Caco-2 (cell line): ENCODE results near the gene AADAC. TPM values are rescaled to one million over a fixed set of nuclear protein-coding genes. Genes with fewer than 3 reads are reported as not detected.
A peak's percentile ranks its signal among the peaks of the same experiment; 100 is the strongest.

ENCODE experiments used
- BruUV-seq: library from RNA; stranded (reverse); fragments of 400-500 nt; replicated peaks from 2 replicates; lab custom pipeline; 2021; lab: Mats Ljungman, UMichigan
- CTCF ChIA-PET: fragments of 300-600 bp; sonication (Branson Sonifier 250); formaldehyde crosslinking; loops from one replicate; lab custom pipeline; 2022; ENCODE audit warnings: antibody characterized with exemption; lab: Charles Lee
- POLR2A ChIA-PET: fragments of 300-600 bp; sonication (Branson Sonifier 250); formaldehyde crosslinking; loops from one replicate; lab custom pipeline; 2022; ENCODE audit warnings: antibody characterized with exemption; lab: Charles Lee
- DNase-seq, 2 experiments: peaks; one replicate each; pipeline versions ENCODE4 v3.0.0 to v3.0.0-alpha.2; 2020 to 2022
- H3K27me3 ChIP-seq: replicated peaks from 2 replicates; pipeline ENCODE4 v1.6.0; 2011; ENCODE audit warnings: low read length; ENCODE audit not compliant: control insufficient read depth, insufficient read depth
- H3K36me3 ChIP-seq: 2 replicates; pipeline ENCODE4 v1.5.1; 2011; ENCODE audit warnings: low read length; ENCODE audit not compliant: control insufficient read depth, insufficient read depth
- H3K4me1 ChIP-seq: fragments of 250-450 bp; sonication (Bioruptor Pico); 2 replicates; pipeline ENCODE4 v1.5.1; 2020; ENCODE audit warnings: mild to moderate bottlenecking
- H3K4me3 ChIP-seq: 2 replicates; pipeline ENCODE4 v1.5.1; 2011; ENCODE audit warnings: low read depth, mild to moderate bottlenecking, control low read depth, low read length
- H3K9me3 ChIP-seq: fragments of 250-450 bp; sonication (Bioruptor Pico); 2 replicates; pipeline ENCODE4 v1.5.1; 2020; ENCODE audit warnings: mild to moderate bottlenecking, moderate library complexity
- H3K27ac Mint-ChIP-seq: one replicate; pipeline ENCODE4 v1.8.0; 2022; ENCODE audit warnings: mixed read lengths; ENCODE audit not compliant: unreplicated experiment
- H3K27me3 Mint-ChIP-seq: one replicate; pipeline ENCODE4 v1.8.0; 2022; ENCODE audit warnings: mixed read lengths; ENCODE audit not compliant: insufficient read depth, unreplicated experiment
- H3K36me3 Mint-ChIP-seq: one replicate; pipeline ENCODE4 v1.8.0; 2022; ENCODE audit warnings: mild to moderate bottlenecking, mixed read lengths; ENCODE audit not compliant: insufficient read depth, unreplicated experiment
- H3K4me1 Mint-ChIP-seq: one replicate; pipeline ENCODE4 v1.8.0; 2022; ENCODE audit warnings: low read depth, mixed read lengths; ENCODE audit not compliant: unreplicated experiment
- H3K4me3 Mint-ChIP-seq: one replicate; pipeline ENCODE4 v1.8.0; 2022; ENCODE audit warnings: mild to moderate bottlenecking, moderate library complexity, mixed read lengths; ENCODE audit not compliant: unreplicated experiment
- H3K9me3 Mint-ChIP-seq: one replicate; pipeline ENCODE4 v1.8.0; 2022; ENCODE audit warnings: mixed read lengths; ENCODE audit not compliant: unreplicated experiment
- intact Hi-C: fragments of 100-400 bp; cut with micrococcal nuclease; formaldehyde crosslinking; loops from one replicate; pipeline ENCODE4 v1.10.0; 2022; ENCODE audit not compliant: unreplicated experiment
- total RNA-seq: library from RNA; stranded (reverse); gene quantifications from 2 replicates; pipeline ENCODE4 v1.2.3, GENCODE V29; 2022
- TF ChIP-seq, protein P1 (sequence below), 2 experiments: fragments of 200-600 bp in 1 of 2; IDR thresholded peaks; 1 replicate in 1 of 2; 2 replicates in 1 of 2; pipeline versions ENCODE4 v1.5.1 to v1.8.0; 2011 to 2022; ENCODE audit warnings: antibody characterized with exemption in 1 of 2, control low read depth in 1 of 2, inconsistent platforms in 1 of 2, low read depth in 1 of 2, low read length in 1 of 2, mild to moderate bottlenecking in 1 of 2, moderate library complexity in 1 of 2; ENCODE audit not compliant: insufficient read depth in 1 of 2, severe bottlenecking in 1 of 2, unreplicated experiment in 1 of 2

The AADAC gene
- total RNA-seq, 1 experiment from 2014 or later: 0.57 TPM

- Histone ChIP-seq H3K36me3 (no peaks in the 10 kb centered on the region), H3K9me3 (no peaks in the 10 kb centered on the region), H3K4me3 (no peak overlapping the region), H3K4me1 (peaks cover 21% of the 10 kb centered on the region), H3K27me3 (no peaks in the 10 kb centered on the region)
- Mint-ChIP-seq H3K27me3 (no peaks in the 10 kb centered on the region), H3K9me3 (no peaks in the 10 kb centered on the region), H3K27ac (no peak overlapping the region), H3K36me3 (no peaks in the 10 kb centered on the region), H3K4me3 (no peak overlapping the region), H3K4me1 (peaks cover 20% of the 10 kb centered on the region)
- DNase-seq: no peak
- TF ChIP-seq, protein P1, sequence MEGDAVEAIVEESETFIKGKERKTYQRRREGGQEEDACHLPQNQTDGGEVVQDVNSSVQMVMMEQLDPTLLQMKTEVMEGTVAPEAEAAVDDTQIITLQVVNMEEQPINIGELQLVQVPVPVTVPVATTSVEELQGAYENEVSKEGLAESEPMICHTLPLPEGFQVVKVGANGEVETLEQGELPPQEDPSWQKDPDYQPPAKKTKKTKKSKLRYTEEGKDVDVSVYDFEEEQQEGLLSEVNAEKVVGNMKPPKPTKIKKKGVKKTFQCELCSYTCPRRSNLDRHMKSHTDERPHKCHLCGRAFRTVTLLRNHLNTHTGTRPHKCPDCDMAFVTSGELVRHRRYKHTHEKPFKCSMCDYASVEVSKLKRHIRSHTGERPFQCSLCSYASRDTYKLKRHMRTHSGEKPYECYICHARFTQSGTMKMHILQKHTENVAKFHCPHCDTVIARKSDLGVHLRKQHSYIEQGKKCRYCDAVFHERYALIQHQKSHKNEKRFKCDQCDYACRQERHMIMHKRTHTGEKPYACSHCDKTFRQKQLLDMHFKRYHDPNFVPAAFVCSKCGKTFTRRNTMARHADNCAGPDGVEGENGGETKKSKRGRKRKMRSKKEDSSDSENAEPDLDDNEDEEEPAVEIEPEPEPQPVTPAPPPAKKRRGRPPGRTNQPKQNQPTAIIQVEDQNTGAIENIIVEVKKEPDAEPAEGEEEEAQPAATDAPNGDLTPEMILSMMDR (IDR thresholded peaks at IDR 0.05; ENCODE audit: insufficient read depth in 1 of 2, low read depth in 1 of 2, low read length in 1 of 2, severe bottlenecking in 1 of 2, unreplicated experiment in 1 of 2): no peak
- CTCF ChIA-PET: no interaction called here
- intact Hi-C loops: no loop called here
- BruUV-seq: no TSS peak
- POLR2A ChIA-PET: no interaction called here
Measured at GRCh38 chr3:151766454-151766853, 47.5 kb upstream of the AADAC start.

DNA sequence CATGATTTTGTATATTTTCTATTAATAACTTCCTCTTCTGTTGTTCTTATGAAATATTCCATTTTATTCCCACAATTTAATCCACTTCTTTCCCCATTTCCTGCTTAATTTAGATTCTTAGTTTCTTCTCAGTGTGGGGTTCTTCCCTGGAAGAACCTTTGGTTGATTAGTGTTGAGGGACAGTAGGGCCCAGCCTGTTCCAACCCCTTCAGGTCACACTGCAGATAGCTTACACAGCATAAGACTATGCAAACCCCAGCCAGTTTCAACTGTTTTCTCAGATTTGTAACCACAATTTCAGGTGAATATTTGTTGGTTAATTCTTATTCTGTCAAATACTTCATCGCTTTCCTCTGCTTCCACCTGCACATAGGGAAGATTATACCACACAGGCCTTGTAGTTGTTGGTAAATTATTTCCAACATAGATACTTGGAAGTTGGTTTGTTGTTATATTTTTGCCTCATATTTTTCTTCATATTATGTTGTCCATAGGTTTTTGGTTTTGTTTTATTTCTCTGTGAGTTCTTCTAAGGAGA is 45.5 kb upstream of the AADAC start:
- Histone ChIP-seq H3K36me3 (no peaks in the 10 kb centered on the region), H3K27me3 (no peaks in the 10 kb centered on the region), H3K4me3 (no peak overlapping the region), H3K4me1 (peaks cover 30% of the 10 kb centered on the region), H3K9me3 (no peaks in the 10 kb centered on the region)
- POLR2A ChIA-PET: no interaction called here
- H3K9me3 Mint-ChIP-seq: no peaks in the 10 kb centered on the region
- no TSS peak for BruUV-seq
- H3K4me3 Mint-ChIP-seq: no peak overlapping the region
- H3K4me1 Mint-ChIP-seq: peaks cover 27% of the 10 kb centered on the region
- DNase-seq: no peak
- CTCF ChIA-PET: no interaction called here
- TF ChIP-seq, protein P1 (IDR thresholded peaks at IDR 0.05; ENCODE audit: insufficient read depth in 1 of 2, low read depth in 1 of 2, low read length in 1 of 2, severe bottlenecking in 1 of 2, unreplicated experiment in 1 of 2): no peak
- H3K36me3 Mint-ChIP-seq: no peaks in the 10 kb centered on the region
- H3K27me3 Mint-ChIP-seq: no peaks in the 10 kb centered on the region
- no peak overlapping the region for H3K27ac Mint-ChIP-seq
- intact Hi-C loops: no loop called here

GRCh38 chr3:151769175-151769574 is 44.7 kb upstream of the AADAC start:
- TF ChIP-seq, protein P1 (IDR thresholded peaks at IDR 0.05; ENCODE audit: insufficient read depth in 1 of 2, low read depth in 1 of 2, low read length in 1 of 2, severe bottlenecking in 1 of 2, unreplicated experiment in 1 of 2): no peak
- peaks cover 27% of the 10 kb centered on the region for H3K4me1 Mint-ChIP-seq
- H3K27me3 ChIP-seq: no peaks in the 10 kb centered on the region
- H3K4me1 ChIP-seq: peaks cover 30% of the 10 kb centered on the region
- DNase-seq: no peak
- ChIA-PET POLR2A (no interaction called here), CTCF (no interaction called here)
- no TSS peak for BruUV-seq
- H3K27ac Mint-ChIP-seq: peak overlapping the region; percentile 61
- intact Hi-C loops: no loop called here
- H3K4me3 Mint-ChIP-seq: no peak overlapping the region
- H3K36me3 Mint-ChIP-seq: no peaks in the 10 kb centered on the region
- H3K9me3 ChIP-seq: no peaks in the 10 kb centered on the region
- H3K36me3 ChIP-seq: no peaks in the 10 kb centered on the region
- no peaks in the 10 kb centered on the region for H3K9me3 Mint-ChIP-seq
- H3K4me3 ChIP-seq: no peak overlapping the region
- no peaks in the 10 kb centered on the region for H3K27me3 Mint-ChIP-seq
